ENCODE measurements around the gene RSPO3.

GRCh38 chr6:127080081-127080480 lies 38.4 kb upstream of the RSPO3 start:
- TF ChIP-seq POLR2A (IDR thresholded peaks at IDR 0.05) (no peak), CTCF (IDR thresholded peaks at IDR 0.05) (no peak)

All from Peyer's patch (tissue), 4 donors.